ENCODE data around the gene IFNA13. TPM values are rescaled to one million over a fixed set of nuclear protein-coding genes. Genes with fewer than 3 reads are reported as not detected.

Gene IFNA13
- total and polyA plus RNA-seq, 4 donors, result not detected

DNA sequence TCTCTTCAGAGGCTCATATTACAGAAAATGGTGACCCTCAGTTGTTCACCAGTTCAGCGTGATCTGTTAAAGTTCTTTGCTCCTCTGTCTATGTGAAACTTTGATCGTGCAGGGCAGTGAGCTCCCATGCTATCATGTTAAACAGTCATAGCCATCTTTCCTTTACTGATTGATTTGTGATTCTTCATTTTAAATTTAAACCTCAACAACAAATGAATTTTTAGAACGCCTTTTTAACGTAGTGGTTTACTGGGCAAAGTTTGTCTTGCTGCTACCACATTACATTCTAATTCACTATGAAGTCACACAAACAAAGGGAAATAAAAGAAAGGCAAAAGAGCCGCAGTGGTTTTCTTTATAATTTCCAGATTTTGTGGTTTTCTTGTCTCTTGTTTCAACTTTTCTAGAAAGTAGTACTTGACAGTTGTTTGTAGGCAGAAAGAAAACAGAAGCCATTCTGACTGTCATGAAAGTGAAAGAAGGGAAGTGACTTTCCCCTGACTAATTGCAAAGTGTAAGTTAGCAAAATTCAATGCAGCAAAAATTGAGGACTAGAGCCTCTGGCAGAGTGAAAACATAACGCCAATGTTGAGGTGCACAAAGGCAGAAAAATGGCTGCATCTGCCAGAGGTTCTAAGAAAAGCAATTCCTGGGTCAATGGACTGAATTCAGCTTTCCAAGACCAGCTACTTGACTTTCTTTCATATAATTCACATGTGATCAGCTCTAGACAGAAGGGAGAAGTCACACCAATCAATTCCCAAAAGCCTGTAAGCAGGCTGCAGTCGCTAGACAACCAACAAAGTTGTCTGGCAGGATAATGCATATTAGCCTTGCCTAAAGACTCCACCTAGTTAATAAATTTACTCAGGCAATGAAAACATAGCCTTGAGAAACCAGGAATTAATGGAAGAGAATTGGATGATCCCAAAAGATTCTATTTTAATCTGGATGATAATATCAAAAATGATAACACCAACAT, 10.1 kb downstream of the IFNA13 start:
- no peak overlapping the region for H3K9ac ChIP-seq (ENCODE audit: insufficient read depth in 1 of 2, low read length in 2 of 2)
- no peak overlapping the region for H3K4me3 ChIP-seq

DNA sequence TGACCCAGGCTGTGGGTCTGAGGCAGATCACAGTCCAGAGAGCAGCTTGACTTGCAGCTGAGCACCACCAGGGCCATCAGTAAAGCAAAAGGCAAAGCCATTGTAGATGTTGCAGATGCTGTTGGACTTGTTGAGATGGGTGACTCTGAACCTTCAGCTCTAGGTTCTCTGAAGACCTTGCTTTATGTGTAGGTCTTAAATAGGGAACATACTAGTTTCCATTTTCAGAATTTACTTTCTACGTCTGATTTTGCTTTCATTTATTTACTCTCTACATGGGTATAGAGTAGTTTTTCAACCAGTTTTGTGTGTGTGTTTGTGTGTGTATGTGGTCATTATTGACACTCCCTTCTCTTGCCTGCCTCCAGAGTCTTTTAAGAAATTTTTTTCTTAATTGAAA, 17.1 kb downstream of the IFNA13 start, which contains the start of gene IFNA6:
IFNA6 (minus strand) TSS at position 101 of the 400 bp plus-strand sequence; CDS start at position 101, 0 bp downstream.
- DNase-seq, result no peak
- no peak for ATAC-seq (ENCODE audit: insufficient read depth, low FRiP score)
- no peaks in the 10 kb centered on the region for H3K27me3 ChIP-seq (ENCODE audit: control insufficient read depth in 3 of 3, insufficient read depth in 3 of 3, low read length in 2 of 3)
- WGBS, 2 donors, result 80 to 90% methylated on average over 1 of the region's 1 CpG
- no peak within 1 kb of the TSS for H3K27ac ChIP-seq (ENCODE audit: low read depth in 1 of 2, low read length in 1 of 2)
- H3K4me1 ChIP-seq (ENCODE audit: control insufficient read depth in 5 of 5, insufficient read depth in 5 of 5, low read length in 5 of 5), result no peaks in the 10 kb centered on the region
- H3K9me3 ChIP-seq (ENCODE audit: control insufficient read depth in 4 of 4, insufficient read depth in 3 of 4, low read length in 3 of 4), result no peaks in the 10 kb centered on the region
- no peak within 1 kb of the TSS for H3K4me3 ChIP-seq
- no peaks in the 10 kb centered on the region for H3K36me3 ChIP-seq (ENCODE audit: control insufficient read depth in 4 of 4, insufficient read depth in 4 of 4, low read length in 4 of 4)
- no peak within 1 kb of the TSS for H3K9ac ChIP-seq (ENCODE audit: insufficient read depth in 1 of 2, low read length in 2 of 2)
- TF ChIP-seq, protein P1, sequence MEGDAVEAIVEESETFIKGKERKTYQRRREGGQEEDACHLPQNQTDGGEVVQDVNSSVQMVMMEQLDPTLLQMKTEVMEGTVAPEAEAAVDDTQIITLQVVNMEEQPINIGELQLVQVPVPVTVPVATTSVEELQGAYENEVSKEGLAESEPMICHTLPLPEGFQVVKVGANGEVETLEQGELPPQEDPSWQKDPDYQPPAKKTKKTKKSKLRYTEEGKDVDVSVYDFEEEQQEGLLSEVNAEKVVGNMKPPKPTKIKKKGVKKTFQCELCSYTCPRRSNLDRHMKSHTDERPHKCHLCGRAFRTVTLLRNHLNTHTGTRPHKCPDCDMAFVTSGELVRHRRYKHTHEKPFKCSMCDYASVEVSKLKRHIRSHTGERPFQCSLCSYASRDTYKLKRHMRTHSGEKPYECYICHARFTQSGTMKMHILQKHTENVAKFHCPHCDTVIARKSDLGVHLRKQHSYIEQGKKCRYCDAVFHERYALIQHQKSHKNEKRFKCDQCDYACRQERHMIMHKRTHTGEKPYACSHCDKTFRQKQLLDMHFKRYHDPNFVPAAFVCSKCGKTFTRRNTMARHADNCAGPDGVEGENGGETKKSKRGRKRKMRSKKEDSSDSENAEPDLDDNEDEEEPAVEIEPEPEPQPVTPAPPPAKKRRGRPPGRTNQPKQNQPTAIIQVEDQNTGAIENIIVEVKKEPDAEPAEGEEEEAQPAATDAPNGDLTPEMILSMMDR (IDR thresholded peaks at IDR 0.05; ENCODE audit: control extremely low read depth, extremely low read depth), result no peak

More for the DNA sequence above, 10.1 kb downstream of the IFNA13 start:
- Histone ChIP-seq H3K4me1 (ENCODE audit: control insufficient read depth in 5 of 5, insufficient read depth in 5 of 5, low read length in 5 of 5) (no peaks in the 10 kb centered on the region), H3K27me3 (ENCODE audit: control insufficient read depth in 3 of 3, insufficient read depth in 3 of 3, low read length in 2 of 3) (no peaks in the 10 kb centered on the region), H3K9me3 (ENCODE audit: control insufficient read depth in 4 of 4, insufficient read depth in 3 of 4, low read length in 3 of 4) (no peaks in the 10 kb centered on the region), H3K36me3 (ENCODE audit: control insufficient read depth in 4 of 4, insufficient read depth in 4 of 4, low read length in 4 of 4) (no peaks in the 10 kb centered on the region), H3K27ac (ENCODE audit: low read depth in 1 of 2, low read length in 1 of 2) (no peak overlapping the region)
- WGBS, 2 donors, result 62 to 69% methylated on average over 7 of the region's 7 CpGs
- TF ChIP-seq, protein P1 (IDR thresholded peaks at IDR 0.05; ENCODE audit: control extremely low read depth, extremely low read depth), result no peak
- no peak for ATAC-seq (ENCODE audit: insufficient read depth, low FRiP score)
- DNase-seq, result no peak

DNA sequence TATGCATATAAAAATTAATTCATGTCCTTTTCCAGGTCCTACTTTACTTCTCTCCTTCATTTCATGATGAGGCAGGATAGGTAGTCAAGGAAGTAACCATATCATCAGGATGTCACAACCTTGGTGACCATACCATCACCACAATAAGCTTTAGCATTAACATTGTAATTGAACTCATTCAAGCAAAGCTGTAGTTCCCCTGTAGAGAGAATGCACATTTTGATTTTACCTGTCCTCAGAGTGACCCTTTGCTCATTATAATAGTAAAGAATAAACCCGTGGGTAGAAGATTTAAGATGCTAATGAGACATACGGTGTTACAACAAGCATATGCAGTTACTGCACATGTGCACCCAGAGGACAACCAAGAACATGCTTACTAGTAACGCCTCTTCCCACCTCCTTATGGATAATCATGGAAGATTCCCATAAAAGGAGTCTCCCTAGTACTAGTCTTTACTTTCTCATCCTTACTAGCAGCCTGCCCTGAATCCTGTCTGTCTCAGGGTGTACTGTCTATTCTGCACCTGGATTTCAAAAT, 19.4 kb downstream of the IFNA13 start:
- WGBS, 2 donors, result 79 to 85% methylated on average over 3 of the region's 3 CpGs
- no peaks in the 10 kb centered on the region for H3K36me3 ChIP-seq (ENCODE audit: control insufficient read depth in 4 of 4, insufficient read depth in 4 of 4, low read length in 4 of 4)
- no peaks in the 10 kb centered on the region for H3K4me1 ChIP-seq (ENCODE audit: control insufficient read depth in 5 of 5, insufficient read depth in 5 of 5, low read length in 5 of 5)
- H3K9me3 ChIP-seq (ENCODE audit: control insufficient read depth in 4 of 4, insufficient read depth in 3 of 4, low read length in 3 of 4), result peaks cover 0 to 6% (median 0%) of the 10 kb centered on the region in 4 donors
- no peak overlapping the region for H3K27ac ChIP-seq (ENCODE audit: low read depth in 1 of 2, low read length in 1 of 2)
- no peaks in the 10 kb centered on the region for H3K27me3 ChIP-seq (ENCODE audit: control insufficient read depth in 3 of 3, insufficient read depth in 3 of 3, low read length in 2 of 3)
- TF ChIP-seq, protein P1 (IDR thresholded peaks at IDR 0.05; ENCODE audit: control extremely low read depth, extremely low read depth), result no peak
- no peak overlapping the region for H3K9ac ChIP-seq (ENCODE audit: insufficient read depth in 1 of 2, low read length in 2 of 2)
- ATAC-seq (ENCODE audit: insufficient read depth, low FRiP score), result no peak
- no peak for DNase-seq
- no peak overlapping the region for H3K4me3 ChIP-seq

All from lung (tissue), 12 donors.